HepG2 (cell line): ENCODE results near the gene COQ9. TPM values are rescaled to one million over a fixed set of nuclear protein-coding genes. Genes with fewer than 3 reads are reported as not detected.

Experiments used
- ATAC-seq: fragments of 200-7000 bp; cut with Tn5 transposase; 3 replicates; pipeline ENCODE4 v1.9.1; 2020; ENCODE audit warnings: mild to moderate bottlenecking, moderate library complexity
- BruUV-seq: library from RNA; stranded (reverse); fragments of 400-500 nt; replicated peaks from 2 replicates; lab custom pipeline; 2021; lab: Mats Ljungman, UMichigan
- CTCF ChIA-PET: fragments of 300-600 bp; formaldehyde crosslinking; extraction: SDS; loops from one replicate; lab custom pipeline; 2021; ENCODE audit warnings: low total read pairs, inconsistent platforms, low intra/inter-chr PET ratio; lab: Yijun Ruan, JAX
- POLR2A ChIA-PET: fragments of 350-600 bp; sonication (Branson Sonifier 250); formaldehyde crosslinking; loops from one replicate; lab custom pipeline; 2020; ENCODE audit warnings: antibody characterized with exemption, inconsistent platforms; lab: Yijun Ruan, JAX
- DNase-seq: peaks from one replicate; pipeline ENCODE4 v3.0.0-alpha.2; 2015; ENCODE audit warnings: low spot score
- FAIRE-seq: peaks from 3 replicates; lab custom pipeline; 2011; peaks lifted over from hg19 to GRCh38; lab: Jason Lieb, UNC
- H2AFZ ChIP-seq: one replicate; pipeline ENCODE4 v1.6.1; 2011; ENCODE audit warnings: low read length, inconsistent platforms
- H3K27ac ChIP-seq: fragments of 300-600 bp; 3 replicates; pipeline ENCODE4 v1.8.0; 2011; ENCODE audit warnings: mixed run types, mild to moderate bottlenecking, mixed read lengths, low read length, inconsistent platforms; ENCODE audit not compliant: insufficient read depth; ENCODE audit errors: extremely low read length
- H3K27me3 ChIP-seq, 2 experiments: fragments of 200-600 bp in 1 of 2; 2 replicates in 1 of 2; 3 replicates in 1 of 2; pipeline versions ENCODE4 v1.6.0 to v1.8.0; 2011; ENCODE audit warnings: low read length in 2 of 2, mild to moderate bottlenecking in 2 of 2, moderate library complexity in 2 of 2, inconsistent platforms in 1 of 2; ENCODE audit not compliant: insufficient read depth in 2 of 2, control insufficient read depth in 1 of 2
- H3K36me3 ChIP-seq, 2 experiments: fragments of 200-600 bp in 1 of 2; replicated peaks in 1 of 2; 2 replicates in 1 of 2; 3 replicates in 1 of 2; pipeline versions ENCODE4 v1.5.1 to v1.8.0; 2011; ENCODE audit warnings: low read length in 2 of 2, inconsistent platforms in 1 of 2; ENCODE audit not compliant: insufficient read depth in 2 of 2, control insufficient read depth in 1 of 2
- H3K4me1 ChIP-seq: 2 replicates; pipeline ENCODE4 v1.5.1; 2012; ENCODE audit warnings: low read length, inconsistent platforms; ENCODE audit not compliant: insufficient read depth
- H3K4me2 ChIP-seq: 2 replicates; pipeline ENCODE4 v1.6.0; 2011; ENCODE audit warnings: low read depth, low read length, inconsistent platforms
- H3K4me3 ChIP-seq, 3 experiments: fragments of 200-600 bp in 1 of 3; sonication (generic), shearing (Covaris generic) in 1 of 3; replicated peaks in 1 of 3; 2 replicates each; pipeline ENCODE4 v1.5.1; 2011 to 2016; ENCODE audit warnings: low read length in 3 of 3, inconsistent platforms in 2 of 3, low read depth in 2 of 3, mild to moderate bottlenecking in 2 of 3, control low read depth in 1 of 3, mixed read lengths in 1 of 3; ENCODE audit not compliant: insufficient read depth in 1 of 3
- H3K79me2 ChIP-seq: one replicate; pipeline ENCODE4 v1.6.1; 2011; ENCODE audit warnings: low read length, inconsistent platforms; ENCODE audit not compliant: insufficient read depth
- H3K9ac ChIP-seq: 2 replicates; pipeline ENCODE4 v1.6.0; 2011; ENCODE audit warnings: mild to moderate bottlenecking, low read depth, low read length, inconsistent platforms; ENCODE audit not compliant: insufficient read depth
- H3K9me3 ChIP-seq: 2 replicates; pipeline ENCODE4 v1.5.1; 2012; ENCODE audit warnings: mild to moderate bottlenecking, low read length
- H4K20me1 ChIP-seq: 2 replicates; pipeline ENCODE4 v1.6.0; 2011; ENCODE audit warnings: inconsistent platforms, mild to moderate bottlenecking, low read length, moderate library complexity; ENCODE audit not compliant: insufficient read depth
- MED8 ChIP-seq: sonication (generic); formaldehyde crosslinking; IDR thresholded peaks from 2 replicates; pipeline ENCODE4 v1.8.1; 2023; ENCODE audit warnings: mild to moderate bottlenecking, missing genetic modification reagents; ENCODE audit not compliant: insufficient replicate concordance
- RAD21 ChIP-seq: fragments of 450-650 bp; formaldehyde crosslinking; IDR thresholded peaks from 2 replicates; pipeline ENCODE4 v1.5.0; 2020; ENCODE audit warnings: mild to moderate bottlenecking
- ZNF326 ChIP-seq: sonication (generic); formaldehyde crosslinking; IDR thresholded peaks from 2 replicates; pipeline ENCODE4 v1.4.0; 2020; ENCODE audit warnings: missing genetic modification reagents, borderline replicate concordance
- ZNF790 ChIP-seq: sonication (generic); formaldehyde crosslinking; IDR thresholded peaks from 2 replicates; pipeline ENCODE4 v1.8.0; 2022; ENCODE audit warnings: missing genetic modification reagents, mild to moderate bottlenecking, borderline replicate concordance
- WGBS: methylation state at CpG from one replicate; pipeline ENCODE4 v1.1.6; 2017; ENCODE audit warnings: low lambda C conversion rate; 5-methylcytosine and 5-hydroxymethylcytosine counted together
- in situ Hi-C: cut with HindIII; loops from 2 replicates; pipeline ENCODE4 v1.10.0; 2017; ENCODE audit warnings: low pct_unique_long_range_greater_than_20kb; ENCODE audit not compliant: extremely low pct_ligation_motif_present
- intact Hi-C: fragments of 100-400 bp; cut with micrococcal nuclease; formaldehyde crosslinking; loops from one replicate; pipeline ENCODE4 v1.10.0; 2022; ENCODE audit not compliant: unreplicated experiment
- polyA plus RNA-seq, 8 experiments: library from polyadenylated mRNA; depleted of rRNA in 3 of 8; stranded (reverse) in 7 of 8; unstranded in 1 of 8; fragments of >200 nt; fragmentation: Illumina TruSeq in 4 of 8; extraction: Trizol in 4 of 8; gene quantifications; 2 replicates each; pipeline versions ENCODE4 v1.2.1 to v1.2.3, GENCODE V29; 2011 to 2016; ENCODE audit warnings: low read depth in 4 of 8, missing spikeins in 1 of 8, mixed read lengths in 1 of 8; ENCODE audit not compliant: insufficient read depth in 1 of 8
- total RNA-seq, 5 experiments: library from RNA; depleted of rRNA; stranded (reverse); fragments of >200 nt; fragmentation: Illumina TruSeq; extraction: Trizol; gene quantifications; 2 replicates each; pipeline ENCODE4 v1.2.3, GENCODE V29; 2016; ENCODE audit warnings: low read depth in 1 of 5
- TF ChIP-seq, protein P1 (sequence below): sonication (generic); formaldehyde crosslinking; IDR thresholded peaks from 2 replicates; pipeline ENCODE4 v1.4.0; 2020; ENCODE audit warnings: missing genetic modification reagents
- TF ChIP-seq, protein P2 (sequence below): sonication (generic); formaldehyde crosslinking; IDR thresholded peaks from 2 replicates; pipeline ENCODE4 v1.5.0; 2020; ENCODE audit warnings: mild to moderate bottlenecking, missing genetic modification reagents, moderate library complexity

Gene COQ9
- total and polyA plus RNA-seq, 2 of the 13 experiments (the other 11 are each of a cell fraction or from before 2014, with no cell fraction given) = 57.5 to 108 TPM

DNA sequence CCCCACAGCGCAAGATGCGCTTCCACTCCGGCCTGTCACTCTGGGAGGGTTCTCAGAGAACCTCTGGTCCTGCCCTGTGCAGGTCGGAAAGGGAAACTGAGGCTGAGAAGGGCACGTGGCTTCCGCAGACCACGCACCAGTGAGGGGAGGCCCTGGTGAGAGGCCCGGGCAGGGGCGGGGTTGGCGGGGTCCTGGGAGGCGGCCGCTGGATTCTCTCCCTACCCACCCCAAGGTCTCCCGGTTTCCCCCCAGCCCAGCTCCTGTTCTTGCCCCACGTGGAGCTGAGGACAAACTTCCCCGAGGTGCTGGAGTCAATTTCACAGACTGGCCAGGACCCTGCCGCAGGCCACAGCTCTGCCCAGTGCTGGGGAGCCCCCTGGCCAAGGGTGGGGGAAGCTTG lies 31.2 kb upstream of the COQ9 start (continued):
- TF ChIP-seq, protein P1, sequence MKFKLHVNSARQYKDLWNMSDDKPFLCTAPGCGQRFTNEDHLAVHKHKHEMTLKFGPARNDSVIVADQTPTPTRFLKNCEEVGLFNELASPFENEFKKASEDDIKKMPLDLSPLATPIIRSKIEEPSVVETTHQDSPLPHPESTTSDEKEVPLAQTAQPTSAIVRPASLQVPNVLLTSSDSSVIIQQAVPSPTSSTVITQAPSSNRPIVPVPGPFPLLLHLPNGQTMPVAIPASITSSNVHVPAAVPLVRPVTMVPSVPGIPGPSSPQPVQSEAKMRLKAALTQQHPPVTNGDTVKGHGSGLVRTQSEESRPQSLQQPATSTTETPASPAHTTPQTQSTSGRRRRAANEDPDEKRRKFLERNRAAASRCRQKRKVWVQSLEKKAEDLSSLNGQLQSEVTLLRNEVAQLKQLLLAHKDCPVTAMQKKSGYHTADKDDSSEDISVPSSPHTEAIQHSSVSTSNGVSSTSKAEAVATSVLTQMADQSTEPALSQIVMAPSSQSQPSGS (CRISPR knock-in tag) = no peak
- TF ChIP-seq, protein P2, sequence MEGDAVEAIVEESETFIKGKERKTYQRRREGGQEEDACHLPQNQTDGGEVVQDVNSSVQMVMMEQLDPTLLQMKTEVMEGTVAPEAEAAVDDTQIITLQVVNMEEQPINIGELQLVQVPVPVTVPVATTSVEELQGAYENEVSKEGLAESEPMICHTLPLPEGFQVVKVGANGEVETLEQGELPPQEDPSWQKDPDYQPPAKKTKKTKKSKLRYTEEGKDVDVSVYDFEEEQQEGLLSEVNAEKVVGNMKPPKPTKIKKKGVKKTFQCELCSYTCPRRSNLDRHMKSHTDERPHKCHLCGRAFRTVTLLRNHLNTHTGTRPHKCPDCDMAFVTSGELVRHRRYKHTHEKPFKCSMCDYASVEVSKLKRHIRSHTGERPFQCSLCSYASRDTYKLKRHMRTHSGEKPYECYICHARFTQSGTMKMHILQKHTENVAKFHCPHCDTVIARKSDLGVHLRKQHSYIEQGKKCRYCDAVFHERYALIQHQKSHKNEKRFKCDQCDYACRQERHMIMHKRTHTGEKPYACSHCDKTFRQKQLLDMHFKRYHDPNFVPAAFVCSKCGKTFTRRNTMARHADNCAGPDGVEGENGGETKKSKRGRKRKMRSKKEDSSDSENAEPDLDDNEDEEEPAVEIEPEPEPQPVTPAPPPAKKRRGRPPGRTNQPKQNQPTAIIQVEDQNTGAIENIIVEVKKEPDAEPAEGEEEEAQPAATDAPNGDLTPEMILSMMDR = no peak
- TF ChIP-seq MED8 = no peak
- TF ChIP-seq ZNF790 (CRISPR knock-in tag) = no peak
- TF ChIP-seq RAD21 = no peak

GRCh38 chr16:57419506-57419905 lies 27.8 kb upstream of the COQ9 start:
- in situ Hi-C loops = loop anchor here (5.0 kb wide), 2 partner anchors 117 to 332 kb away; no protein-coding TSS in a partner anchor
- H2AFZ ChIP-seq = peak overlapping the region; percentile 48
- WGBS = 18% methylated on average over 6 of the region's 6 CpGs
- CTCF ChIA-PET = interaction anchor here (1.2 to 5.0 kb wide), 4 partner anchors 14 to 118 kb away, joined by 4 to 142 read pairs (median 41); partner anchors contain the start of gene POLR2C
- peaks cover 54% of the 10 kb centered on the region for H3K4me1 ChIP-seq
- no peak overlapping the region for H3K27ac ChIP-seq
- no peak for TF ChIP-seq ZNF326
- intact Hi-C loops = loop anchor here (1.0 to 10.0 kb wide), 3 partner anchors 27 to 335 kb away; partner anchors contain the start of genes CIAPIN1 and COQ9
- H3K9me3 ChIP-seq = no peaks in the 10 kb centered on the region
- no peak for FAIRE-seq
- POLR2A ChIA-PET = interaction anchor here (3.0 to 5.1 kb wide), 4 partner anchors 46 to 119 kb away, joined by 8 to 54 read pairs (median 29); partner anchors contain the start of gene CX3CL1
- H3K9ac ChIP-seq = peak overlapping the region; percentile 33; the same call in 1 of the 2 replicates
- peaks cover 5 to 9% of the 10 kb centered on the region in 2 experiments; a peak in 2 of 5 replicates for H3K27me3 ChIP-seq
- no peak for DNase-seq
- no peak for ATAC-seq
- peak overlapping the region; percentile 97 for H3K4me2 ChIP-seq
- no TSS peak for BruUV-seq
- no peaks in the 10 kb centered on the region for H3K79me2 ChIP-seq
- H4K20me1 ChIP-seq = no peaks in the 10 kb centered on the region
- no peaks in the 10 kb centered on the region for H3K36me3 ChIP-seq
- H3K4me3 ChIP-seq = peak overlapping the region in 1 of 3 experiments; percentile 67; a peak in 2 of 6 replicates
